DMS 273 (cell line): ENCODE data around the gene SRA1.
"Not testable (repeated sequence)": the region's sequence is repeated elsewhere in the genome, so short reads cannot be mapped to it uniquely, and the experiment has no call there.

Source experiments
- DNase-seq: peaks from one replicate; lab custom pipeline; 2025; ENCODE audit not compliant: unreplicated experiment; lab: John Stamatoyannopoulos, UW

Gene SRA1

DNA sequence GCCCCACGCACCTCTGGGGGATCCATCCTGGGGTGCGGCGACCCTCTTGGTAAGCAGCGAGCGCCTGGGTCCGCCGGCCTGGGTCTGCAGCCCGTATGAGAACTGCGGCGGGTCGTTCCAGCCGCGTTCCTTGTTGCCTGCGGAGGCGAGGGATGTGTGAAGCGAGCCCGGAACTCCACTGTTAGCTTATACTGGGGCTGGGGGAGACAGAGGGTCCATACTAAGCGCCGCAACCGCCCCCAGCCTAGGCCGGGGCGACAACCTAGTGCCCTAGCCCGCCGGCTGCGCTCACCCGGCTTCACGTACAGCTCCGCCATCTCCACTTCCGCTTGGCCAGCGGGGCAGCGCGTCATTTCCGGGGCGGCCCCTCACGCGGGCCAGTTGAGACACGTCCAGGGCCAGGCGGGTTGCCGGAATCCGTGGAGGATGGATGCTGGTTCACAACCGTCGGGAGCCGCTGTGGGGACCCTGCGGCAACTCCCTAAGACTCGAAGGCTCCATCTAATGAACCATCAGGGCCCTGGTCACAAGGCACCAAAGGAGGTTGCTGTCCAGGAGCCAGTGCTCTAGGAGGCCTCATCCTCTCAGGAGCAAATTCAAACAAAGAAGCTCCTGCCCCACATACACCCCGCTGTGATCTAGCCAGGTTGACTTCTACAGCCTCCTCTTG is at the start of gene SRA1:
TSS of gene SRA1 (minus strand) at position 338 of the 670 bp plus-strand sequence. CDS start at position 317, 21 bp downstream.
- DNase-seq = peak; percentile 97

DNA sequence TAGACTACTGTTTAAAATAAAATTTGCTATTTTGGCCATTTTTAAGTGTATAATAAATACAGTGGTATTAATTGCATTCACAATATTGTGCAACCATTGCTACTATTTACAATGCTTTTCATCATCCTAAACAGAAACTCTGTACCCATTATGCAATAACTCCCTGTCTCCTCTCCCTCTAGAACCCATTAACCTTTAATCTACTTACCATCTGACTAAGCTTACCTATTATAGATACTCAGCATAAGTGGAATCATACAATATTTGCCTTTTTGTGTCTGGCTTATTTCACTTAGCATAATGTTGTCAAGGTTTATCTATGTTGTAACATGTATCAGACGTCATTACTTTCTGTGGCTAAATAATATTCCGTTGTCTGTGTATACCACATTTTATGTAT is 49.8 kb upstream of the SRA1 start:
- no peak for DNase-seq

DNA sequence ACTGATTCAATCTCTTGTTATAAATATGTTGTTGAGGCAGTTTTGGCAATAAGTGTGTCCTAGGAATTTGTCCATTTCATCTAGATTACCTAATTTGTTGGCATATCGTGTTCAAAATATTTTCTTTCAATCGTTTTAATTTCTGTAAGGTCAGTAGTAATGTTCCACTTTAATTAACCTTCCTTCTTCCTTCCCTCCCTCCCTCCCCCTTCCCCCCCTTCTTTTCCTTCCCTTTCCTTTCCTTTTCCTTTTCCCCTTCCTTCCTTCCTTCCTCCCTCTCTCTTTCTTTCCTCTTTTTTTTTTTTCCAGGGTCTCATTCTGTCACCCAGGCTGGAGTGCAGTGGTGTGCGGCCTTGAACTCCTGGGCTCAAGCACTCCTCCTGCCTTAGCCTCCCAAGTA is 48.6 kb upstream of the SRA1 start:
- no peak for DNase-seq

DNA sequence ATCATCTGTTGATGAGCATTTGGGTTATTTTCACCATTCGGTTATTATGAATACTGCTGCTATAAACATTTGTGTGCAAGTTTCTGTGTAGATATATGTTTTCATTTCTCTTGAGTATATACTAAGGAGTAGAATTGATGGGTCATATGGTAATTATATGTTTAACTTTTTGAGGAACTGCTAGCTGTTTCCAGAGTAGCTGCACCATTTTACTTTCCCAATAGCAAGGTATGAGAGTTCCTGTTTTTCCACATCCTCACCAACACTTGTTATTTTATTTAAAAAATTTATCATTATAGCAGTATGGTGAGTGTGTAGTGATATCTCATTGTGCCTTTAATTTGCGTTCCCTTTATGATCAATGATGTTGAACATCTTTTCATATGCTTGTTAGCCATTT is 46.5 kb upstream of the SRA1 start:
- no peak for DNase-seq

DNA sequence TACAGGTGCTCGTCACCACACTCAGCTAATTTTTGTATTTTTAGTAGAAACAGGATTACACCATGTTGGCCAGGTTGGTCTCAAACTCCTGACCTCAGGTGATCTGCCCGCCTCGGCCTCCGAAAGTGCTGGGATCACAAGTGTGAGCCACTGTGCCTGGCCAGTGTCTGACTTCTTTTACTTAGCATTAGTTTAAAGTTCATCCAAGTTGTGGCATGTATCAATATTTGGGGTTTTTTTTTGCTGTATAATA is 46.1 kb upstream of the SRA1 start:
- not testable (repeated sequence) for DNase-seq

DNA sequence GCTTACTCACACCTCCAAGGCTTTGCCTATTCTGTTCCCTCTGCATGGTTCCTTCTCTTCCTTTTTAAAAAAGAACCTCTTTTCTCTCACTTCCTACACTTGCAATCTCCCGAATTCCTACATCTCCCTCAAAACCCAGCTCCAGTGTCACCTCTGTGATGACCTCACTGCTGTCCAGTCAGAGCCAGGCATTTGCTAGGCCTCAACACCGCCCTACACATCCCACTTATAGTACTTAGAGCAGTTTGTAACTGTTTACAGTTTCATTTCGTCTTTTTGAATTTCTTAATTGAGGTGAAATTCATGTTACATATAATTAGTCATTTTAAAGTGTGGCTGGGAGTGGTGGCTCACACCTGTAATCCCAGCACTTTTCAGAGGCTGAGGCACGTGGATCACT is 44.9 kb upstream of the SRA1 start:
- DNase-seq = no peak

DNA sequence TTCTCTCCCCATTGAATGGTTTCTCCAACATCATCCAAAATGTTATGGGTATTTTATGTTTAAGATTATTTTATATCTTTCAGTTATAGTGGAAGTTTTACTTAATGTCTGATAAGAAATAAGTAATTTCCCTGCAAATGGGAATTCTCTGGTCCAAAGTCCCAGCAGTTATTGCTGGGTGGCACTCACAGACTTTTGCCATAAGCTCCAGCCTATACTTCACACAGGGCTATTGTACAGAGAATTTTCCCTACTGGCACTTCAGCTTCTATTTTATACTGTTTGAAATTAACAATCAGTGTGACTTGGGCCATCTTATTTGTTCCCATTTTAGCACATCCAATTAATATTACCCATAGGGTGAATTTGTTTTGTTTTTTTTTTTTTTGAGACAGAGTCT is 42.8 kb upstream of the SRA1 start:
- no peak for DNase-seq

DNA sequence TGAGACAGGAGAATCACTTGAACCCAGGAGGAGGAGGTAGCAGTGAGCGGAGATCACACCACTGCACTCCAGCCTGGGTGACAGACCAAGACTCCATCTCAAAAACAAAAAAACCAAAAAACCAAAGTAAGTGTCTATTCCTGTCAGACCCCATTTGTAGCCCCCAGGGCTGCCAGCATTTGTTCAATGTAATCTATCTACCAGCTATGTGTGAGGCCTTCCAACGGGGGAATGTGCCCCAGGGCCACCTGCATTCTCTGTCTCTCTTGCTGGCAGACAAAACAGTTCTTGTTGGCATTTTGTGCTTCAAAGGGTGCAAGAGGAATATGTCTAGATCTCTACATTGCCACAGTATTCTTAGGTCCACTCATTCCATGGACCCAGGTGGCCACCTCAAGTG is 41.6 kb upstream of the SRA1 start:
- DNase-seq = no peak

DNA sequence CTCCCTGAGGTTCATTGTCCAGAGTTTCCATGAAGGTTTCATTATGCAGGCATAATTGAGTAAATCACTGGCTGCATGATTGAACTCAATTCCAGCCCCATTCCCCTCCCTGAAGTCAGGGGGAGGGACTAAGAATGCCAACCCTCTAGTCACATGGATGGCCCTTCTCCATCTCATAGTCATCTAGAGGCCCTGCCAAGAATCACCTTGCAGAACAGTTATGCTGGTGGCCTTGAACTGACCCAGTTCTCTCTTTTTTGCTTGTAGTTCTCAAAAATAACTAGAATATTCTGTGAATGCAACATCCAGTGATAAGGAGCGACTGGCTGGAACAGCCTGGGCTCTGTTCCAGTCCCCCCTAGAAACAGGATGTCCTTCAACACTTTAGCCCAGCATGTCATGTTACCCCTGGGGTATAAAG is 39.1 kb upstream of the SRA1 start:
- no peak for DNase-seq

DNA sequence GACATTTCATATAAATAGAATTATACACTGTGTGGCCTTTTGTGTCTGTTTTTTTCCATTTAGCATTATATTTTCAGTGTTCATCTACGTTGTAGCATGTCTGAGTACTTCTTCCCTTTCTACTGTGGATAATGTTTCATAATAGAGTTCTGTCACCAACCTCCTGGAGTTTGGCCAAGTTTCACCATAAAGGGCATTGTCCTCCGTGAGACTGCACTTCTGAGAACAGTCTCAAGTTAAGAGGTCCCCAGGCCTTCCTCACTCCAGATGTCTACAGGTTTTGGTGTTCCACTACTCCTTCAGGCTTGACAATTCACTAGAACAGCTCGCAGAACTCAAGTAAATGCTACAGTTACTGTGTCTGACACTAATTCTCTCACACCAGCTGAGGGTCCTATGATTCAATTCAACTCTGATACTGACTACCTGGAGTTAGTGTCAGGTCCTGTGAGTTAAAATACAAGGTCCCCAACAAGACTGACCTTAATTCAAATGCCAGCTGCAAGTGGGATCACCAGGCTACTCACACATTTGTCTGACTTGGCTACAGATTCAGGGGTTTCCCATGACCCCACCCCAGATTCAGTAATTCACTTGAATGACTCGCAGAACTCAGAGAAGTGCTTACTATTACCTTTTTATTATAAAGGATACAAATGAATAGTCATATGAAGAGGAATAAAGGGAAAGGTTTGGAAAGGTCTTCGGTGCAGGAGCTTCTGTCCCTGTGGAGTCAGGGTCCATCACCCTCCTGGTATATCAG is 38.4 kb upstream of the SRA1 start:
- DNase-seq = no peak

DNA sequence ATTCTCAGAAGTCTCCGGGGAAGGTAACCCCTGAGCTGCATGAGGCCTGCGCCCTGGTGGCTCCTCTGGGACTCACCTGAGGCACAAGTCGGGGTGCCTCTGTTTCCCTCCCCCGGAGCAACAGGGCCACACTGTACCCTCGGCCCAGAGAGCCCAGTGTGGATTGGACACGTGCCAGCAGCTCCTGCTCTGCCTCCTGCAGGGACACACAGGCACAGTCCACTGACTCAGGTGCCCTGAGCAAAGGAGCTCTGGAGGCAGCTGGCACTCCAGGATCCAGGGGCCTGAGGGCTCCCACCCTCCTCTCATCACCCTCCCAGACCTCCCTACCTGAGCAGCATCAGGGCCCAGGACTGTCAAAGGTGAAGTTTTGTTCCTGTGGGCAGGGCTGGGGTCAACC is 36.9 kb upstream of the SRA1 start:
- DNase-seq = no peak

DNA sequence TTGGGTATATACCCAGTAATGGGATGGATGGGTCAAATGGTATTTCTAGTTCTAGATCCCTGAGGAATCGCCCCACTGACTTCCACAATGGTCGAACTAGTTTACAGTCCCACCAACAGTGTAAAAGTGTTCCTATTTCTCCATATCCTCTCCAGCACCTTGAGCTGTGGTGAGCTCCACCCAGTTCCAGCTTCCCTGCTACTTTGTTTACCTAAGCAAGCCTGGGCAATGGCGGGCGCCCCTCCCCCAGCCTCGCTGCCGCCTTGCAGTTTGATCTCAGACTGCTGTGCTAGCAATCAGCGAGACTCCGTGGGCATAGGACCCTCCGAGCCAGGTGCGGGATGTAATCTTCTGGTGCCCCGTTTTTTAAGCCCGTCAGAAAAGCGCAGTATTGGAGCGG is 35.8 kb upstream of the SRA1 start:
- not testable (repeated sequence) for DNase-seq

DNA sequence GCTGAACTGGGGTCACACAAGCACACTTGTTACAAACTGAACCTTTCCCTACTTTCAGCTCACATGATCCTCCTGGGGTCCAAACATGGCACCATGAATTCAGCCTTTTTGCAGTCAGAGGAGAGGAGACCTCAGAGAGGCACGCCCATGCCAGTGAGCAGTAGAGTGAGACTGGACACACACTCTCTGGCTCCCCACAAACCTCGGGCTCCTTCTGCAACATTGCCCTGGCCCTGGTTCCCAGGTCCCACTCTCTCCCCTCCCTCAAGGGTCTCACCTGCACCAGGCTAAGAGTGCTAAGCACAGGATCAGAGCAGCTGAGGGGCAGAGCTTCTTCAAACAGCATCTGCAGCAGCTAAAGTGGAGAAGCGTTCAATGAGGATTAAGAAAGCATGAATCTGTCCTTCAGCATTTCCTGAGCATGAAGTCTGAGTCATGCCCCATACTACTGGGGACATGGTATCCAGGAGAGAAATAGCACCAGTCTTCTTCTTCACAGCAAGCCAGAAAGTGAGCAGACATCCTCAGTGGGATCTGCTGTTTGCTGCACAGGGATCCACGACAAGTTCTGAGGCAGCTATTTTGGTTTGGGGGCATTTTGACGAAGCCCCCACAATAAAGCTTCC is 34.6 kb upstream of the SRA1 start:
- DNase-seq = no peak

DNA sequence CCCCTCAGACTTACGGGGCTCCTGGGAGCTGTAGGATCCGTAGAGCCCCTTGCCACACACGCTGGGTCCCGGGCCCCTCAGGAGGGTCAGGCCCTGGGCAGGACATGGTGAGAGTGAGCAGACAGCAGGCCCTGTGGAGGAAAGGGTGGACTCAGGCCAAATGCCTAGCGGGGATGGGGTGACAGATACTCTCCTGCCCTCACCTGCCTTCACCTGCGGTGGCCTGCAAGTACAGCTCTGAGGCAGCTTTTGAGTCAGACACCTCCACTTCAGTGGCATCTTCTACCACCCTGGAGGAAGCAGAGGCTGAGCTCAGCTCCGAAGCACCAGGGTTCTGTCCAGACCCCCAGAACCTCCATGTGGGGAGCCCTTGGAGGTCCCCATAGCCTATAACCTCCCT is 33.6 kb upstream of the SRA1 start:
- DNase-seq = no peak

DNA sequence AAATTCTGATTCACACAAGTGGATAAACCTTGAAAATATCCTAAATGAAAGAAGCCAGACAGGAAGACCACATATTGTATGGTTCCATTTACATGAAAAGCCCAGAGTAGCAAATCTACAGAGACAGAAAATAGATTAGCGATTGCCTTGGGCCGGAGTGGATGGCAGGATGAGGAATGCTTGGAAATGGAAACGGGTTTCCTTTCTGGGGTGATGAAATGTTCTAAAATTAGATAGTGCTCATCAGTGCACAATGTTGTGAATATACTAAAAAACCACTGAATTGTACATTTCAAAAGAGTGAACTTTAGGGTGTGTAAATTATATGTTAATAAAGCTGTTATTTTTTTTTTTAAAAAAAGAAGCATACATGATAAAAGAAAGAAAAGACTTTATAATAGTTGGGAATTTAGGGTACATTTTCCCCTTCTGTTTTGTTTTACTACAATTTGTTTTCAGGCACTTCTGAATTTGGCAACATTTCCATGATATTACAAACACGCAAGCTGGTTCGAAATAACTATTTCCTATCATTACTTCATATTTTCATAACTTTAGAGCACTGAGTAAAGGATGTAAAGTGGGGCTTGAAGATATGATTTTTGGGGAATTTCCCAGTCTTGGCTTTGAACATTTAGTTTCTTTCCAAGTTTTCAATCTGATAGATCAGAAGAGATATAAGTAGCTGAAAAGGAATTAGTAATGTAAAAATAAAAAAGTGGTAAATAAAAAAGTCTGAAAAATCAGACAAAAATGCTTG is 31.2 kb upstream of the SRA1 start:
- DNase-seq = no peak

DNA sequence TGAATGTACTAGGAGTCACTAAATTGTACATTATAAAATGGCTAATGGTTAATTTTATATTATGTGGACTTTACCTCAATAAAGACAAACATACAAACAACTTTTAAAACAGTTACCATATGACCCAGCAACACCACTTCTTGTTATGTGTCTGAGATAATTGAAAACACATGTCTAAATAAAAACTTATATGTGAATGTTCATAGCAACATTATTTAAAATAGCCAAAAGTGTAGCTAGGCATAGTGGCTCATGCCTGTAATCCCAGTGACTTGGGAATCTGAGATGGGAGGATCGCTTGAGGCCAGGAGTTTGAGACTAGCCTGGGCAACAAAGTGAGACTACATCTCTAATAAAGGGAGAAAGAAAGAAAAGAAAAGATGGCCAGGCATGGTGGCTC is 30.2 kb upstream of the SRA1 start:
- DNase-seq = no peak

DNA sequence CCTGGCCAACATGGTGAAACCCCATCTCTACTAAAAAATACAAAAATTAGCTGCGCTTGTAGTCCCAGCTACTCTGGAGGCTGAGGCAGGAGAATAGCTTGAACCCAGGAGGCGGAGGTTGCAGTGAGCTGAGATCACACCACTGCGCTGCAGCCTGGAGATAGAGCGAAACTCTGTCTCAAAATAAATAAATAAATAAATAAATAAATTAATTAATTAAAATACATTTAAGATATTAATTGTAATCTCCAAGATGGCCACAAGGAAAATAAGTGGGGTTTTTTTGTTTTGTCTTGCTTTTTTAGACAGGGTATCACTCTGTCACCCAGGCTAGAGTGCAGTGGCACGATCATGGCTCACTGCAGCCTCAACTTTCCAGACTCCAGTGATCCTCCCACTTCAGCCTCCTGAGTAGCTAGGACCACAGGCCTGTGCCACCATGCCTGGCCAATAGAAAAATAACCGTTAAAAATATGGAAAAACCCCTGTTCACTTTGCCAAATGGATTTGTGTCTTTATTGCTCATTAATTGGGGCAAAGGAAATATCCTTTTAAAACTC is 22.0 kb upstream of the SRA1 start:
- not testable (repeated sequence) for DNase-seq

DNA sequence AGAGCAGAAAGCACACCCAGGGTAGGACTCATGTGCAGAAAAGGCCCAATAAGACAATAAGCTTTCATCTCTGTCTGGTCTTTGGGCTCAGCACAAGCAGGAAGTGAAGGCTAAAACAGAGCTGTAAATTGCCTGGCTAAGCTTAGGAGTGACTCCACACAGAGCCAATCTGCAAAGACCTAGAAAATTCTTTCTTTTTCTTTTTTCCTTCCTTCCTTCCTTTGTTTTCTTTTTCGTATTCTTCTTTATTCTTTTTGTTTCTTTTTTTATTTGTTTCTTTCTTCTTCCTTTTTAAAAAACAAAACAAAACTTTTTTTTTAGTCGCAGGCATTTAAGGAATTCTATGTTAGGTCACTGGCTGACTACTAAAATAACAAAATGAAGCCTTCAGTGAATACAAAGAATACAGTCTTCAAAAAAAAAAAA is 19.5 kb upstream of the SRA1 start:
- no peak for DNase-seq

DNA sequence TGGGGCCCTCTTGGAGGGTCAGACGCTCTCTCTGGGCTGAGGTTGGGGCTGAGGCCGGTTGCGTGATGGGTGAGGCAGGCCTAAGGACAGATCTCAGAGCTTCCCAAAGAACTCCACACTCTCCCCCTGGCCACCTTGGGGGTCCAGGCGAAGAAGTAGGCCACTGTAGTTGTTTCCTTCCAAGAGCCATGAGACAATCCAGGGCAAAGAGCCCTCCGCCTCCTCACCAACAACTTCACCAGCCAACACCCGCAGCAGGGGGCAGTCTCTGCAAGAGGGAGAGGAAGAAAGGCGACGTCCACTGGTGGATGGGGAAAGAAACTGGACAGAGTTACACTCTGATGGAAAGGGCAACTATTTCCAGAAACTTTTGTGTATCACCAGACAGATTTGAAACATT is 18.0 kb upstream of the SRA1 start:
- DNase-seq = peak; percentile 34

DNA sequence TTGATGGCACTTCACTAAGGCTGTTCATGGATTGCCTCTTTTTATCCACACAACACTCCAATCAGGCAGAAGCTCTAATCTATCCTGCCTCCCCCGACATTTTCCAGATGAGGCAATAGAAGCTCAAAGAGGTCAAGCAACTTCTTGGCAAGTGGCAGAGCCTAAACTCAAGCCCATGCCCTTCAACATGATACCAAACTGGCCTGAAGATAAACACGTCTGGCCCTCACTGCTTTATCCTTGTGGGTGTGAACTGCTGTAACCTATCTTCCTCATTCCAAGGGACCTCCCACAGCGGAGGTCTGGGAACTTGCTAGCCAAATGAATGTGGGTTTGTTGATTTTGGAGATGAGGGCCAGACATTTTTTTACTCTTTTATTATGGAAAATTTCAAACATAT is 16.9 kb upstream of the SRA1 start:
- DNase-seq = no peak

DNA sequence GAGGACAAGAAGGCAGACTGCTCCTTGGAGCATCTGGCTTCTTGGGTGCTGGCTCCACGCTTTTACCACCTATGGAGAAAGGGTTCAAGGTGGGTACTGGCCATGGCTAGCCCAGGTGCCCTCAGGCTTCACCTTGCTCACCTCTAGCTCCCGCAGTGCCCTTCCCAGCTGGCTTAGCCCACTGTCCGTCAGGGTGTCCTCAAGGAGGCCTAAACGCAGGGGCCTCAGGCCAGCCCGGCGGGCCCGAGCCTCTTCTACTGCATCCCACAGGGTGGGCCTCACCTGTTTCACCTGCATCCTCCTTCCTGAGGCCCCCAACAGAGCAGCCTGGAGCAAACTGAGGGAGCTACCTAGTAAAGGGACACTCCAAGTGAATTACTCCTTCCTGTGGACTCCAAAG is 16.4 kb upstream of the SRA1 start:
- DNase-seq = no peak

DNA sequence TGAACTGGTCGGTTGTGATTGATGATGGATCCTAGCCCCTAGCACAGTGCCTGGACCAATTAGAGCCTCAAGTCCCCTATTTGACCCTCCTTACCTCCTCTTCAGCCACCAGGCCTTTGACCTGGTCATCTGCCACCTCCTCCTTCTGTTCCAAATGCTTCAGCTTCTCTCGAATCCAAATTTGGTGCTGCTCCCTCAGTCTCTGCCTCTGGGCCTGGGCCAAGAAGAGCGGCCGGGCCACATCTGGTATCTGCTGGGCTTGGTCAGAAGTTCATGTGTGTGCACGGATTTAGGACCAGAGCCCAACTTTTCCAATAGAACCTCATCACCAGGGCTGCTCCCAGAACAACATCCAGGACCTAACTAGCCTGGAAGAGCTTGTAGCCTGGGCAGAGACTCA is 13.8 kb upstream of the SRA1 start:
- no peak for DNase-seq
